BJ (cell line): ENCODE measurements around the gene PYCR2. TPM values are rescaled to one million over a fixed set of nuclear protein-coding genes. Genes with fewer than 3 reads are reported as not detected.

Experiments
- CTCF ChIA-PET: fragments of 350-600 bp; formaldehyde crosslinking; extraction: SDS; loops from one replicate; lab custom pipeline; 2021; ENCODE audit warnings: antibody characterized with exemption, inconsistent platforms; lab: Yijun Ruan, JAX
- POLR2A ChIA-PET: fragments of 300-600 bp; sonication (Branson Sonifier 250); formaldehyde crosslinking; extraction: SDS; loops from one replicate; lab custom pipeline; 2021; ENCODE audit warnings: antibody characterized with exemption; lab: Charles Lee
- DNase-seq: peaks from one replicate; pipeline ENCODE4 v3.0.0-alpha.2; 2011; ENCODE audit warnings: low read depth
- H3K27me3 ChIP-seq: 2 replicates; pipeline ENCODE4 v1.6.0; 2011; ENCODE audit warnings: low read length; ENCODE audit not compliant: control insufficient read depth, insufficient read depth
- H3K36me3 ChIP-seq: 2 replicates; pipeline ENCODE4 v1.5.1; 2011; ENCODE audit warnings: low read length; ENCODE audit not compliant: control insufficient read depth, insufficient read depth
- H3K4me3 ChIP-seq: 2 replicates; pipeline ENCODE4 v1.5.1; 2011; ENCODE audit warnings: low read depth, mild to moderate bottlenecking, control low read depth, low read length
- CTCF ChIP-seq: IDR thresholded peaks from 2 replicates; pipeline ENCODE4 v1.5.1; 2011; ENCODE audit warnings: low read depth, mild to moderate bottlenecking, control low read depth, inconsistent platforms, low read length, moderate library complexity; ENCODE audit not compliant: insufficient read depth
- polyA plus RNA-seq: library from polyadenylated mRNA; depleted of rRNA; stranded (reverse); fragments of >200 nt; gene quantifications from 2 replicates; pipeline ENCODE4 v1.2.3, GENCODE V29; 2011

Gene PYCR2
- polyA plus RNA-seq, 1 experiment: 81.1 TPM

GRCh38 chr1:225946803-225947202 lies 22.8 kb upstream of the PYCR2 start:
- no peaks in the 10 kb centered on the region for H3K36me3 ChIP-seq
- H3K4me3 ChIP-seq: no peak overlapping the region
- peaks cover 14% of the 10 kb centered on the region for H3K27me3 ChIP-seq
- TF ChIP-seq CTCF: no peak
- CTCF ChIA-PET: interaction anchor here (0.6 to 1.6 kb wide), 2 partner anchors 9 to 15 kb away, joined by 3 to 5 read pairs; no protein-coding TSS in a partner anchor
- POLR2A ChIA-PET: no interaction called here
- no peak for DNase-seq

- Histone ChIP-seq H3K36me3 (no peaks in the 10 kb centered on the region), H3K27me3 (peaks cover 14% of the 10 kb centered on the region), H3K4me3 (no peak overlapping the region)
- ChIA-PET CTCF (interaction anchor here (1.6 to 2.0 kb wide), 2 partner anchors 8 to 15 kb away, joined by 5 to 8 read pairs; no protein-coding TSS in a partner anchor), POLR2A (no interaction called here)
- no peak for TF ChIP-seq CTCF
- no peak for DNase-seq
Measured at GRCh38 chr1:225946082-225946620, 22.1 kb upstream of the PYCR2 start.

GRCh38 chr1:225945564-225945963 lies 21.5 kb upstream of the PYCR2 start:
- DNase-seq: no peak
- Histone ChIP-seq H3K4me3 (no peak overlapping the region), H3K36me3 (no peaks in the 10 kb centered on the region), H3K27me3 (peaks cover 11% of the 10 kb centered on the region)
- CTCF ChIA-PET: interaction anchor here (0.8 to 2.0 kb wide), 5 partner anchors 9 to 471 kb away, joined by 3 to 8 read pairs (median 5); no protein-coding TSS in a partner anchor
- POLR2A ChIA-PET: no interaction called here
- no peak for TF ChIP-seq CTCF

- Histone ChIP-seq H3K4me3 (no peak overlapping the region), H3K36me3 (no peaks in the 10 kb centered on the region), H3K27me3 (peaks cover 11% of the 10 kb centered on the region)
- no peak for DNase-seq
- POLR2A ChIA-PET: no interaction called here
- no peak for TF ChIP-seq CTCF
- CTCF ChIA-PET: interaction anchor here (0.8 to 2.0 kb wide), 4 partner anchors 8 to 470 kb away, joined by 3 to 8 read pairs (median 4); no protein-coding TSS in a partner anchor
Measured at GRCh38 chr1:225944951-225945350, 20.9 kb upstream of the PYCR2 start.

- no peak for TF ChIP-seq CTCF
- POLR2A ChIA-PET: no interaction called here
- H3K27me3 ChIP-seq: peaks cover 11% of the 10 kb centered on the region
- CTCF ChIA-PET: interaction anchor here (1.1 to 2.0 kb wide), 3 partner anchors 10 to 470 kb away, joined by 4 to 8 read pairs (median 5); no protein-coding TSS in a partner anchor
- no peak overlapping the region for H3K4me3 ChIP-seq
- no peak for DNase-seq
- no peaks in the 10 kb centered on the region for H3K36me3 ChIP-seq
Measured at GRCh38 chr1:225944387-225944786, 20.3 kb upstream of the PYCR2 start.
